IMR-90 (cell line): ENCODE measurements around the gene PPP1R1A. TPM values are rescaled to one million over a fixed set of nuclear protein-coding genes. Genes with fewer than 3 reads are reported as not detected.

ENCODE experiments used
- ATAC-seq: fragments of 200-7000 bp; cut with Tn5 transposase; 2 replicates; pipeline ENCODE4 v1.9.1; 2020; ENCODE audit warnings: low read depth, mild to moderate bottlenecking, moderate library complexity
- BruUV-seq: library from RNA; stranded (reverse); fragments of 400-500 nt; replicated peaks from 2 replicates; lab custom pipeline; 2021; lab: Mats Ljungman, UMichigan
- CTCF ChIA-PET: fragments of 300-600 bp; formaldehyde crosslinking; extraction: SDS; loops from one replicate; lab custom pipeline; 2021; ENCODE audit warnings: antibody characterized with exemption; lab: Yijun Ruan, JAX
- POLR2A ChIA-PET: fragments of 300-600 bp; sonication (Branson Sonifier 250); formaldehyde crosslinking; loops from one replicate; lab custom pipeline; 2022; ENCODE audit warnings: antibody characterized with exemption; ENCODE audit not compliant: unreplicated experiment; lab: Charles Lee
- DNase-seq: peaks from one replicate; pipeline ENCODE4 v3.0.0; 2013
- H2AFZ ChIP-seq: replicated peaks from 2 replicates; pipeline ENCODE3; 2013; ENCODE audit warnings: low read length, mild to moderate bottlenecking; ENCODE audit not compliant: poor library complexity
- H2AK5ac ChIP-seq: 2 replicates; pipeline ENCODE4 v1.6.1; 2013; ENCODE audit warnings: low read depth, low read length, inconsistent platforms
- H2AK9ac ChIP-seq: replicated peaks from 2 replicates; pipeline ENCODE3; 2013; ENCODE audit warnings: mild to moderate bottlenecking, low read depth, low read length, moderate library complexity; ENCODE audit not compliant: poor library complexity
- H2BK120ac ChIP-seq: 2 replicates; pipeline ENCODE4 v1.6.1; 2013; ENCODE audit warnings: low read depth, low read length, inconsistent platforms
- H2BK15ac ChIP-seq: 3 replicates; pipeline ENCODE4 v1.6.1; 2013; ENCODE audit warnings: low read depth, low read length, inconsistent platforms
- H2BK20ac ChIP-seq: 2 replicates; pipeline ENCODE4 v1.6.1; 2013; ENCODE audit warnings: low read depth, mild to moderate bottlenecking, inconsistent platforms, low read length, moderate library complexity
- H2BK5ac ChIP-seq: 2 replicates; pipeline ENCODE4 v1.6.1; 2013; ENCODE audit warnings: mild to moderate bottlenecking, low read depth, low read length, inconsistent platforms; ENCODE audit not compliant: poor library complexity, severe bottlenecking
- H3K14ac ChIP-seq: replicated peaks from 2 replicates; pipeline ENCODE4 v1.6.1; 2013; ENCODE audit warnings: low read depth, low read length, inconsistent platforms
- H3K18ac ChIP-seq: 2 replicates; pipeline ENCODE4 v1.6.1; 2013; ENCODE audit warnings: low read depth, low read length, control low read depth
- H3K23ac ChIP-seq: 2 replicates; pipeline ENCODE4 v1.6.1; 2013; ENCODE audit warnings: low read depth, low read length, inconsistent platforms
- H3K27ac ChIP-seq: 2 replicates; pipeline ENCODE4 v1.5.1; 2013; ENCODE audit warnings: mild to moderate bottlenecking, control low read depth, low read length; ENCODE audit not compliant: insufficient read depth
- H3K27me3 ChIP-seq: 2 replicates; pipeline ENCODE4 v1.6.1; 2013; ENCODE audit warnings: low read length; ENCODE audit not compliant: control insufficient read depth, insufficient read depth
- H3K36me3 ChIP-seq: 2 replicates; pipeline ENCODE4 v1.6.1; 2013; ENCODE audit warnings: low read length, mixed read lengths; ENCODE audit not compliant: control insufficient read depth, insufficient read depth
- H3K4ac ChIP-seq: 2 replicates; pipeline ENCODE4 v1.6.1; 2013; ENCODE audit warnings: low read depth, low read length, inconsistent platforms
- H3K4me1 ChIP-seq: 2 replicates; pipeline ENCODE4 v1.6.1; 2013; ENCODE audit warnings: low read length, mixed read lengths; ENCODE audit not compliant: control insufficient read depth, insufficient read depth
- H3K4me2 ChIP-seq: 2 replicates; pipeline ENCODE4 v1.6.1; 2013; ENCODE audit warnings: low read depth, mild to moderate bottlenecking, control low read depth, low read length, moderate library complexity
- H3K4me3 ChIP-seq: 2 replicates; pipeline ENCODE4 v1.5.1; 2013; ENCODE audit warnings: low read depth, mild to moderate bottlenecking, control low read depth, low read length, moderate library complexity; ENCODE audit not compliant: insufficient read depth
- H3K56ac ChIP-seq: 2 replicates; pipeline ENCODE4 v1.6.1; 2013; ENCODE audit warnings: low read length, inconsistent platforms; ENCODE audit not compliant: insufficient read depth; ENCODE audit errors: extremely low read depth
- H3K79me1 ChIP-seq, 2 experiments: 2 replicates each; pipeline ENCODE4 v1.6.1; 2013; ENCODE audit warnings: low read length in 2 of 2, inconsistent platforms in 1 of 2, low read depth in 1 of 2
- H3K9ac ChIP-seq: 2 replicates; pipeline ENCODE4 v1.6.1; 2013; ENCODE audit warnings: low read depth, low read length, control low read depth
- H3K9me1 ChIP-seq: 2 replicates; pipeline ENCODE4 v1.6.1; 2013; ENCODE audit warnings: low read length, inconsistent platforms; ENCODE audit not compliant: insufficient read depth
- H3K9me3 ChIP-seq: 2 replicates; pipeline ENCODE4 v1.6.1; 2013; ENCODE audit warnings: low read length; ENCODE audit not compliant: control insufficient read depth, insufficient read depth
- H4K20me1 ChIP-seq: 2 replicates; pipeline ENCODE4 v1.6.1; 2013; ENCODE audit warnings: low read length, inconsistent platforms; ENCODE audit not compliant: insufficient read depth
- H4K5ac ChIP-seq: 2 replicates; pipeline ENCODE4 v1.6.1; 2013; ENCODE audit warnings: mild to moderate bottlenecking, low read depth, low read length, control low read depth
- H4K8ac ChIP-seq, 2 experiments: 2 replicates each; pipeline ENCODE4 v1.6.1; 2013; ENCODE audit warnings: low read depth in 2 of 2, low read length in 2 of 2, control low read depth in 1 of 2, inconsistent platforms in 1 of 2
- H4K91ac ChIP-seq: 2 replicates; pipeline ENCODE4 v1.6.1; 2013; ENCODE audit warnings: low read depth, low read length, inconsistent platforms; ENCODE audit not compliant: insufficient read depth
- CHD1 ChIP-seq: IDR thresholded peaks from 2 replicates; pipeline ENCODE4 v1.6.1; 2012; ENCODE audit warnings: low read depth, low read length, improper control_type of control experiment
- MAZ ChIP-seq: IDR thresholded peaks from 2 replicates; pipeline ENCODE4 v1.6.1; 2012; ENCODE audit warnings: low read depth, mild to moderate bottlenecking, low read length, improper control_type of control experiment, moderate library complexity, borderline replicate concordance
- NFE2L2 ChIP-seq: fragments of 150-350 bp; IDR thresholded peaks from 2 replicates; pipeline ENCODE4 v1.6.1; 2016; ENCODE audit warnings: low read depth, mild to moderate bottlenecking, low read length
- POLR2A ChIP-seq: IDR thresholded peaks from 2 replicates; pipeline ENCODE4 v1.6.1; 2012; ENCODE audit warnings: mild to moderate bottlenecking, low read depth, low read length
- RAD21 ChIP-seq: IDR thresholded peaks from 2 replicates; pipeline ENCODE4 v1.6.1; 2012; ENCODE audit warnings: low read length, improper control_type of control experiment
- RFX5 ChIP-seq: IDR thresholded peaks from 2 replicates; pipeline ENCODE4 v1.8.0; 2012; ENCODE audit warnings: low read depth, mild to moderate bottlenecking, low read length, moderate library complexity
- WGBS, 2 experiments: methylation state at CpG; one replicate each; pipeline versions ENCODE4 v1.1.5 to v1.1.7; 2013; ENCODE audit warnings: missing lambda C conversion rate in 2 of 2; ENCODE audit not compliant: insufficient read length in 1 of 2; ENCODE audit errors: extremely low coverage in 2 of 2; 5-methylcytosine and 5-hydroxymethylcytosine counted together
- dilution Hi-C: fragments of 300-500 bp; cut with HindIII; formaldehyde crosslinking; loops from one replicate; pipeline ENCODE4 v1.14.3; 2018; ENCODE audit warnings: low sequenced_read_pairs; ENCODE audit not compliant: unreplicated experiment
- in situ Hi-C: fragments of 300-500 bp; cut with MboI; formaldehyde crosslinking; loops from 3 replicates; pipeline ENCODE4 v1.14.3; 2019; ENCODE audit warnings: low sequenced_read_pairs, inconsistent platforms, mixed read lengths
- intact Hi-C: fragments of 100-400 bp; cut with micrococcal nuclease; formaldehyde crosslinking; loops from 2 replicates; pipeline ENCODE4 v1.10.0; 2022
- polyA plus RNA-seq, 3 experiments: library from polyadenylated mRNA; depleted of rRNA; stranded (reverse); fragments of >200 nt; gene quantifications; 2 replicates each; pipeline ENCODE4 v1.2.3, GENCODE V29; 2012; ENCODE audit warnings: low replicate concordance in 1 of 3
- total RNA-seq: library from RNA; depleted of rRNA; stranded (reverse); fragments of >200 nt; gene quantifications from 2 replicates; pipeline ENCODE4 v1.2.3, GENCODE V29; 2012
- TF ChIP-seq, protein P1 (sequence below): fragments of 150-350 bp; IDR thresholded peaks from 2 replicates; pipeline ENCODE4 v1.6.1; 2017; ENCODE audit warnings: mild to moderate bottlenecking, antibody characterized with exemption, low read length, low read depth

The PPP1R1A gene
- total and polyA plus RNA-seq, 2 of the 4 experiments (the other 2 are of a cell fraction), result not detected

DNA sequence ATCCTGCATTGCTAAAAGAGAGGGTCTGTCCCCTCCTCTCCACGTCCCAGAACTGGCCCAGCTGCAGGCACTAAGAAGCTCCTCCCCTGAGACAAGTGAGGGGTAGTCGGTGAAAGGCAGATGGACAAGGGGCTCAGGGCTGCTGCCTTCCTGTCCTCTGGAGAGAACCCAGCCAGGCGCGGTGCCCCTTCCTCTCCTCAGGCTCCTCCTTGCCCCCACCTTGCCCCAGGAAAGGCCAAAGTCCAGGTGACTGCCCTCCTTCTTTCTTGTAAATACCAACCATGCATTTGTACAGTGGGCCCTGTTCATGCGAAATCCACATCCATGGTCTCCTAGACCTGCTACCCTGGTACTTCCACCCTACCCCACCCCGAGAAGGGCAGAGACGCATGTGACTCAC is 9.7 kb downstream of the PPP1R1A start:
- Histone ChIP-seq H4K20me1 (no peaks in the 10 kb centered on the region), H3K14ac (no peak overlapping the region), H3K27me3 (peaks cover 20% of the 10 kb centered on the region), H2BK15ac (no peak overlapping the region), H2BK20ac (no peak overlapping the region), H2BK120ac (no peak overlapping the region), H3K36me3 (no peaks in the 10 kb centered on the region), H3K27ac (no peak overlapping the region), H2AK5ac (no peak overlapping the region), H4K5ac (no peak overlapping the region), H3K4me1 (no peaks in the 10 kb centered on the region), H2AK9ac (no peak overlapping the region), H2AFZ (no peak overlapping the region), H3K4me2 (no peak overlapping the region), H3K23ac (no peak overlapping the region), H3K9me3 (no peaks in the 10 kb centered on the region), H3K4ac (no peak overlapping the region), H3K79me1 (no peaks in the 10 kb centered on the region), H3K9ac (no peak overlapping the region), H4K8ac (no peak overlapping the region), H2BK5ac (no peak overlapping the region), H3K18ac (no peak overlapping the region), H4K91ac (no peak overlapping the region), H3K56ac (no peak overlapping the region), H3K4me3 (no peak overlapping the region), H3K9me1 (no peaks in the 10 kb centered on the region)
- TF ChIP-seq MAZ (no peak), NFE2L2 (no peak), RFX5 (no peak), CHD1 (no peak), RAD21 (no peak), POLR2A (no peak)
- TF ChIP-seq, protein P1, sequence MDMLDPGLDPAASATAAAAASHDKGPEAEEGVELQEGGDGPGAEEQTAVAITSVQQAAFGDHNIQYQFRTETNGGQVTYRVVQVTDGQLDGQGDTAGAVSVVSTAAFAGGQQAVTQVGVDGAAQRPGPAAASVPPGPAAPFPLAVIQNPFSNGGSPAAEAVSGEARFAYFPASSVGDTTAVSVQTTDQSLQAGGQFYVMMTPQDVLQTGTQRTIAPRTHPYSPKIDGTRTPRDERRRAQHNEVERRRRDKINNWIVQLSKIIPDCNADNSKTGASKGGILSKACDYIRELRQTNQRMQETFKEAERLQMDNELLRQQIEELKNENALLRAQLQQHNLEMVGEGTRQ, result no peak
- CTCF ChIA-PET, result no interaction called here
- dilution Hi-C loops, result no loop called here
- no CpG with 5 or more reads among the region's 7 CpGs for WGBS, 2 experiments
- no peak for DNase-seq
- intact Hi-C loops, result loop anchor here (1.0 kb wide), 1 partner anchor 380 kb away; no protein-coding TSS in a partner anchor
- no peak for ATAC-seq
- POLR2A ChIA-PET, result no interaction called here
- BruUV-seq, result no TSS peak
- in situ Hi-C loops, result no loop called here
